ENCODE results near the gene VGF. TPM values are rescaled to one million over a fixed set of nuclear protein-coding genes. Genes with fewer than 3 reads are reported as not detected.

VGF gene
- total RNA-seq, 1 donor from 2014 or later, result 20.9 TPM

DNA sequence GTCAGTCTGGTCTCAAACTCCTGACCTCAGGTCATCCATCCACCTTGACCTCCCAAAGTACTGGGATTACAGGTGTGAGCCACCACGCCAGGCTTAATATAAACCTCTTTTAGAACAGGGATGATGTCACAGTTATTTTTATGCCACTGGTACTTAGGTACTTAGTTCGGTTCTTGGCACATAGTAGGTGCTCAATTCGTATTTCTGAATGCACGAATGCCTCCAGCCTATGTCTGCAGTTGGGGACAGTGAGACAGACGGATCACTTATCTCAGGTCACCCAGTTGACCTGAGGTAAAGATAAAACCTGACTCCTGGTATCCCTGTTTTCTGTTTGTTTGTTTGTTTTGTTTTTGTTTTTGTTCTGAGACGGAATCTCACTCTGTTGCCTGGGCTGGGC lies 20.8 kb upstream of the VGF start:
- DNase-seq (ENCODE audit: low read depth), result no peak
- H3K4me3 ChIP-seq (ENCODE audit: low read depth, low read length), result no peak overlapping the region
- TF ChIP-seq, protein P1, sequence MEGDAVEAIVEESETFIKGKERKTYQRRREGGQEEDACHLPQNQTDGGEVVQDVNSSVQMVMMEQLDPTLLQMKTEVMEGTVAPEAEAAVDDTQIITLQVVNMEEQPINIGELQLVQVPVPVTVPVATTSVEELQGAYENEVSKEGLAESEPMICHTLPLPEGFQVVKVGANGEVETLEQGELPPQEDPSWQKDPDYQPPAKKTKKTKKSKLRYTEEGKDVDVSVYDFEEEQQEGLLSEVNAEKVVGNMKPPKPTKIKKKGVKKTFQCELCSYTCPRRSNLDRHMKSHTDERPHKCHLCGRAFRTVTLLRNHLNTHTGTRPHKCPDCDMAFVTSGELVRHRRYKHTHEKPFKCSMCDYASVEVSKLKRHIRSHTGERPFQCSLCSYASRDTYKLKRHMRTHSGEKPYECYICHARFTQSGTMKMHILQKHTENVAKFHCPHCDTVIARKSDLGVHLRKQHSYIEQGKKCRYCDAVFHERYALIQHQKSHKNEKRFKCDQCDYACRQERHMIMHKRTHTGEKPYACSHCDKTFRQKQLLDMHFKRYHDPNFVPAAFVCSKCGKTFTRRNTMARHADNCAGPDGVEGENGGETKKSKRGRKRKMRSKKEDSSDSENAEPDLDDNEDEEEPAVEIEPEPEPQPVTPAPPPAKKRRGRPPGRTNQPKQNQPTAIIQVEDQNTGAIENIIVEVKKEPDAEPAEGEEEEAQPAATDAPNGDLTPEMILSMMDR (conservative IDR thresholded peaks at IDR 0.05; ENCODE audit: low read depth, low read length), result no peak

DNA sequence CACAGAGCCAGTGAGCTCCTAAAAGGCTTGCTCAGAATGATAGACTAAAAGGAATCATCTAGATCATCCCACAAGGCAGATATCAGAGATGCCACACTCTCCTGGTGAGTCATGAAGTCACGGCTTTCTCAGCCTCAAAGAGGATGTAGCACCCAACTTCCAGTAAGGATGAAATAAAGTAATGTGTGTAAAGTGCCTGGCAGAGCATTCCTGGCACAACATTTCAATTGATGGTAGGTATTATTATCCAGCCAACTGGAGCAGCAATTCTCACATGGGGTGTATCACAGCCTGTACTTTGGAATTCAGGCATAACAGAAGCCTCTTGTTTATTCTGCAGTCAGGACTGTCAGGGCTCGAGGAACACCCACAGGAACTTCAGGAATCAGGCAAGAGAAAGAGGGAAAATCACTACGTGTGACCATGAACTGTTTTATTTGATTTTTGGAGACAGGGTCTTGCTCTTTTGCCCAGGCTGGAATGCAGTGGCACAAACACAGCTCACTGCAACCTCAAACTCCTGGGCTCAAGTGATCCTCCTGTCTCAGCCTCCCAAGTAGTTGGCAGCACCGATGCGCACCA lies 20.0 kb upstream of the VGF start:
- TF ChIP-seq, protein P1 (conservative IDR thresholded peaks at IDR 0.05; ENCODE audit: low read depth, low read length), result no peak
- peak; percentile 92 for DNase-seq (ENCODE audit: low read depth)
- no peak overlapping the region for H3K4me3 ChIP-seq (ENCODE audit: low read depth, low read length)

DNA sequence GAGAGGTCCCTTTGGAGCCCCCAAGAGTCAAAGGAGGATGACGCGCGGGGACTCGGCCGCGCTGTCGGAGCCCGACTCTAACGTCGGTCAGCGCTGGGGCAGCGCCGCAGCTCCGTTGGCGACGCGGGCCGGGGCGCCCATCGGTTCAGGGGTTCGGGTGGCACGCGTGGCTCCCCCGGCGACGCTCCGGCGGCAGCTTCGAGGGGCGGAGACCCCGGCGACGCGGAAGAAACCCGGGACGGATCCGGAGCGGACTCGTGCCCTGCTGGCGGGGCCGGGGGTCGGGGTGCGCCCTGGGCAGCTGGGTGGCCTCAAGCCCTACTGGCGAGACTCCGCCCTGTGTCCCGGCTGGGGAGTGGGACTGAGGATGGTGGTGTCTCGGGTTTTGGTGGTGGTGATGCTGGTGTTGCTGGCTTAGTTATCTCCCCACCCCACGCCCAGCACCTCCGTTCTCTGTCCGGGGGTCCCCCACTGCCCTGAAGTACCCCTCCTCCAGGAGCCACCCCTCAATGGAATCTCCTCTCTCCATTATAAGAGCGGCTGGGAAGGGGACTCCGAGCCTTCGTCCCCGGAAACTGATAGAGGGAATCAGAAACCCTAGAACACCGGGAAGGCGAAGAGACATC lies 14.9 kb upstream of the VGF start, which contains the start of gene NAT16:
Gene NAT16, minus strand, starts transcription at position 164 of the 626 bp plus-strand sequence. CDS start 5,486 bp downstream, outside the sequence.
- H3K4me3 ChIP-seq (ENCODE audit: low read depth, low read length), result no peak within 1 kb of the TSS
- DNase-seq (ENCODE audit: low read depth), result no peak
- TF ChIP-seq, protein P1 (conservative IDR thresholded peaks at IDR 0.05; ENCODE audit: low read depth, low read length), result no peak

DNA sequence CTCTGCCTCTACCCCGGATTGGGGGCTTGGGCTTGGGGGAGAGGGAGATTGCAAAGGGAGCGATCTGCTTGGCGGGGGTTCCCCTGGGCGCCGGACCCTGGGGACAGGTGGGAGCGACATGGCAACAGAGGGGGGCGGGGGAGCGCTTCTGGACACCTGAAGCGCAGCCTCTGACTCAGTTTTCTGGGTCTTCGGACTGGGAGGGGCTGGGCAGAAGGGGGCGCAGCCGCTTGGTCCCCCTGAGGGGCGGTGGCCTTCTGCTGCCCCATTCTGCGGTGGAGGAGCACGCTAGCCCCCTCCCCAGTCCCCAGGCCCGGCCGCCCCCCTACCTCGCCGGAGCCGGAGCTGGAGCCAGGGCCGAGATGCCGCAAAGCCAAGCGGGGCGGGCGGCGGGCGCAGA lies 14.3 kb upstream of the VGF start:
- no peak overlapping the region for H3K4me3 ChIP-seq (ENCODE audit: low read depth, low read length)
- TF ChIP-seq, protein P1 (conservative IDR thresholded peaks at IDR 0.05; ENCODE audit: low read depth, low read length), result no peak
- no peak for DNase-seq (ENCODE audit: low read depth)

GRCh38 chr7:101179117-101179516 lies 13.7 kb upstream of the VGF start:
- TF ChIP-seq, protein P1 (conservative IDR thresholded peaks at IDR 0.05; ENCODE audit: low read depth, low read length), result no peak
- no peak overlapping the region for H3K4me3 ChIP-seq (ENCODE audit: low read depth, low read length)
- DNase-seq (ENCODE audit: low read depth), result no peak

DNA sequence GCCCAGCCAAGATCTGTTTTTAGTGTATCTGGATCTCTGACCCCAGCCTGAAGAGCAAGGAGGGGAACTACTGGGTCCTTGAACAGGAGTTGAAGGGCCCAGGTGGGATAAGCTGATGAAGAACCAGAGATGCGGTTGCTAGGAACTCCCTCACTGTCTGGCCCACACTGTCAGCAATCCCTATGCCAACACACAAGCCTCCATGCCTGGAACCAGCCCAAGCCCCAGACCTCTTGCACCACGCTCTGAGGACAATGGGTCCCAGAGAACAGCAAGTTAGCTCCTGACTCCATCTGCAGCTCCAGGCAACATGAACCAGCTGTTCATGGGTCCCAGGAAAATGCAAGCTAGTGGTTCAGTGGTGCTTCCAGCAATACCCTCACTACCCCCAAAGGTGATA lies 12.3 kb upstream of the VGF start:
- DNase-seq (ENCODE audit: low read depth), result no peak
- H3K4me3 ChIP-seq (ENCODE audit: low read depth, low read length), result no peak overlapping the region
- TF ChIP-seq, protein P1 (conservative IDR thresholded peaks at IDR 0.05; ENCODE audit: low read depth, low read length), result no peak

- DNase-seq (ENCODE audit: low read depth), result no peak
- TF ChIP-seq, protein P1 (conservative IDR thresholded peaks at IDR 0.05; ENCODE audit: low read depth, low read length), result no peak
- H3K4me3 ChIP-seq (ENCODE audit: low read depth, low read length), result no peak overlapping the region
Measured at GRCh38 chr7:101175664-101176063, 10.3 kb upstream of the VGF start.

Data from epithelial cell of proximal tubule (primary cell).